ENCODE measurements around the gene TNFRSF12A. TPM values are rescaled to one million over a fixed set of nuclear protein-coding genes. Genes with fewer than 3 reads are reported as not detected.

Gene TNFRSF12A
- total RNA-seq, 2 donors from 2014 or later = 11.6 to 27.3 TPM

GRCh38 chr16:3071655-3072054 lies 51.5 kb downstream of the TNFRSF12A start:
- H3K4me1 ChIP-seq = no peaks in the 10 kb centered on the region
- no peak overlapping the region for H3K27ac ChIP-seq
- no peaks in the 10 kb centered on the region for H3K9me3 ChIP-seq

More at GRCh38 chr16:3071655-3072054, 51.5 kb downstream of the TNFRSF12A start:
- TF ChIP-seq CTCF (IDR thresholded peaks at IDR 0.05) = no peak
- intact Hi-C loops (cut with DNase I) = no loop called here
- DNase-seq = no peak
- no peaks in the 10 kb centered on the region for H3K36me3 ChIP-seq
- no peak overlapping the region for H3K9ac ChIP-seq (ENCODE audit: low read depth in 2 of 2, low read length in 2 of 2)
- H3K4me3 ChIP-seq = no peak overlapping the region
- no peaks in the 10 kb centered on the region for H3K27me3 ChIP-seq

Other genes with a start within 250 kb of the TNFRSF12A start
- 100 to 1,000 TPM; 230 to 333 TPM for gene ELOB, start 243.1 kb upstream of the TNFRSF12A start, total RNA-seq
- not detected for gene PRSS33, start 232.8 kb upstream of the TNFRSF12A start, total RNA-seq
- gene PRSS41, start 221.9 kb upstream of the TNFRSF12A start, total RNA-seq = not detected
- 1 to 10 TPM; 1.1 to 2.6 TPM for gene PRSS21, start 203.1 kb upstream of the TNFRSF12A start, total RNA-seq
- gene ZG16B, start 190.1 kb upstream of the TNFRSF12A start, total RNA-seq = 10 to 100 TPM; 34.1 to 62.1 TPM
- gene PRSS22, start 162.2 kb upstream of the TNFRSF12A start, total RNA-seq = 1 to 10 TPM; 6.1 to 6.7 TPM
- gene FLYWCH2, start 137.2 kb upstream of the TNFRSF12A start, total RNA-seq = 10 to 100 TPM; 16.2 to 24.8 TPM
- gene FLYWCH1, start 108.4 kb upstream of the TNFRSF12A start, total RNA-seq = 10 to 100 TPM; 18.5 to 28.4 TPM
- 1 to 10 TPM; 1.4 to 1.5 TPM for gene KREMEN2, start 56.1 kb upstream of the TNFRSF12A start, total RNA-seq
- gene PAQR4, start 51.0 kb upstream of the TNFRSF12A start, total RNA-seq = 10 to 100 TPM; 14.0 to 42.3 TPM
- gene PKMYT1, start 39.9 kb upstream of the TNFRSF12A start, total RNA-seq = 10 to 100 TPM in 1 of 2 donors, 1 to 10 TPM in 1; 9.5 to 76.6 TPM
- gene CLDN9, start 7.4 kb upstream of the TNFRSF12A start, total RNA-seq = under 1 TPM; 0.35 to 0.67 TPM
- gene CLDN6, start 2.2 kb upstream of the TNFRSF12A start, total RNA-seq = 1 to 10 TPM in 1 of 2 donors, not detected in 1; 1.2 TPM
- 10 to 100 TPM; 28.7 to 30.0 TPM for gene HCFC1R1, start 3.6 kb downstream of the TNFRSF12A start, total RNA-seq
- gene THOC6, start 3.7 kb downstream of the TNFRSF12A start, total RNA-seq = 10 to 100 TPM; 27.4 to 45.8 TPM
- 10 to 100 TPM; 56.6 to 83.9 TPM for gene BICDL2, start 16.6 kb downstream of the TNFRSF12A start, total RNA-seq
- under 1 TPM; 0.44 to 0.88 TPM for gene MMP25, start 26.2 kb downstream of the TNFRSF12A start, total RNA-seq
- gene IL32, start 45.3 kb downstream of the TNFRSF12A start, total RNA-seq = 100 to 1,000 TPM; 256 to 329 TPM
- gene ZSCAN10, start 78.9 kb downstream of the TNFRSF12A start, total RNA-seq = under 1 TPM in 1 of 2 donors, not detected in 1; 0.86 TPM
- gene ZNF205, start 92.2 kb downstream of the TNFRSF12A start, total RNA-seq = 10 to 100 TPM in 1 of 2 donors, 1 to 10 TPM in 1; 9.9 to 10.5 TPM
- gene ZNF213, start 114.7 kb downstream of the TNFRSF12A start, total RNA-seq = 10 to 100 TPM; 12.4 to 20.4 TPM
- gene OR1F1, start 167.8 kb downstream of the TNFRSF12A start, total RNA-seq = not detected
- gene ZNF200, start 214.8 kb downstream of the TNFRSF12A start, total RNA-seq = 1 to 10 TPM; 7.1 to 7.2 TPM
- gene MEFV, start 236.3 kb downstream of the TNFRSF12A start, total RNA-seq = 1 to 10 TPM in 1 of 2 donors, under 1 TPM in 1; 0.57 to 1.1 TPM

Measured in colonic mucosa (tissue), 4 donors.